Activated gamma-delta T cell (primary cell): ENCODE measurements around the gene THRB.

Experiments used
- DNase-seq: peaks from one replicate; lab custom pipeline; 2025; lab: John Stamatoyannopoulos, UW

The THRB gene

GRCh38 chr3:24512564-24513197 lies 18.0 kb upstream of the THRB start:
- no peak for DNase-seq

DNA sequence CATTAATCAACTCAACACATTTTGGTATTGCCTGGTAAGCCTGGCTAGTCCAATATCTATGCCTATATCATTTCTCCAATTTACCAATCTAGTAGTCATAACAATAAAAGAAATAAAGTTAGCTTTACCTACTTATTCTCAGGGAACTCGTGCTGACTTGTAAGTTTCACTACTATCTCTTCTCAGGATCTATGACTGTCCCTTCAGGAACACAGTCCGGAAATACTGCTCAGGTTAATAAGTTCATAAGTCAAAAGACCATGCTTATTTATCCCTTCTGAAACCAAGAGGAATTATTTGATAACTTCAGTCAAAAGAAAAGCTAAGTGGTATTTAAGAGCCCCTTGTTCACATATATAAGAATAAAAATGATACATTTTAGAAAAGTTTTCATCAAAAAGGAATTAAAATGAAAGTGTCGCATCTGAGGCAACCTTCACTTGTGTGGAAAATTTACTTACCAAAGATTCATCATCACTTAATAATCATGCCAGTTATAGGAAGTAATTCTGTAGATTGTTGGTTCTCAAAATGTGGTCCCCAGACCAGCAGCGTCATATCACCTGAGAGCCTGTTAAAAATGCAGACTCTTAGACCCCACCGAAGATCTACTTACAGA lies 15.5 kb upstream of the THRB start:
- no peak for DNase-seq

DNA sequence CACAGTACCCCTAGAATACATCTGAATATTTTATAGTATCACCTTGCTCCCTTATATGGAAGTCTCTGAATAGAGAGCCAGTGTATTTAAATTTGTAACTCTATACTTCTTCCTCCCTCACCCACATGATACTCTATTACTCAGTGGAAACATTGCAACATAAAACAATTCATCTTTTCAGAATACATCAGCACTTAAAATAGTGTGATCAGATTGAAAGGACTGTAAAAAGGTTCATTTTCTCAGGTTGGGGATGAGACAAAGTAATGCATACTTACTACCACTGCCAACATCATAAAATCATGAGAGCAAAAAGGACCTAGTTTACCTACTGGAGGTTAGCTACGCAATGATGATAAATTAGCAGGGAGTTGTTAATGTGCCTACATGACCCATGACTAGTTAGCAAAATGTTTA lies 13.8 kb upstream of the THRB start:
- no peak for DNase-seq

GRCh38 chr3:24507776-24508422 lies 13.2 kb upstream of the THRB start:
- no peak for DNase-seq

- no peak for DNase-seq
These were observed 12.5 kb upstream of the THRB start for GRCh38 chr3:24506966-24507775.

GRCh38 chr3:24505691-24506550 lies 11.3 kb upstream of the THRB start:
- no peak for DNase-seq

- no peak for DNase-seq
These were observed 10.1 kb upstream of the THRB start for GRCh38 chr3:24504772-24505171.

GRCh38 chr3:24503616-24504113 lies 9.0 kb upstream of the THRB start:
- DNase-seq, result no peak

- no peak for DNase-seq
These were observed 8.0 kb upstream of the THRB start for GRCh38 chr3:24502690-24503089.

DNA sequence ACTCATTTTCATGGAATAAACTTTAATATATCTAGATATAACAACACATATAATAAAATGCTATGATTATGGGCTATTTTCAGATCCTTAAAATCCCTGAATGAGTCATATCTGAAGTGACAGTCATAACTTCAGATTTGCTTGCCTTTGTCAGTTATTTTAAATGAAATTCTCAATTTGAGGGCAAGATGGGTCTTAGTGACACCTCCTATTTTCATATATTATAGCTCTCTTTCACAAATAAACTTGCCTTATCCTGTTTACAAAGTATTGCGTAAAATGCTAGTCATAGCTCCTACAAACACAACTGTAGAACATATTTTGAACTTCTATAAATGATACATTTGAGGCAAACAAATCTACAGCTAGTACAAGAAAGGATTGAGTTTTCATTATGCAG lies 6.2 kb upstream of the THRB start:
- DNase-seq, result no peak

DNA sequence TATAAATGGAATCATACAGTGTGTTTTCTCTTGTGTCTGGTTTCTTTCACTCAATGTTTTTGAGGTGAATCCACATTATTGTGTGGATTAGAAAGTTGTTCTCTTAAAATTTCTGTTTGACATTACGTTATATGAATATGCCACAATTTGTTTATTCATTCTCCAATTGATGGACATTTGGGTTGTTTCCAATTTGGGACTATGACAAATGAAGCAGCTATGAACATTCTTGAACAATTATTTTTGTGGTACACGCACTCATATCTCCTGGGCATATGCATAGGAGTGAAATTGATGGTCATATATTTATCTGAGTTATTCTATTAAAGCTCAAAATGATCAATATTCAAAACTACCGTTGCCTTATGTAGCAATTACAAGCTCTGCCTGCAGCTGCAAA lies 5.3 kb upstream of the THRB start:
- DNase-seq, result no peak

GRCh38 chr3:24498796-24499195 lies 4.1 kb upstream of the THRB start:
- no peak for DNase-seq

DNA sequence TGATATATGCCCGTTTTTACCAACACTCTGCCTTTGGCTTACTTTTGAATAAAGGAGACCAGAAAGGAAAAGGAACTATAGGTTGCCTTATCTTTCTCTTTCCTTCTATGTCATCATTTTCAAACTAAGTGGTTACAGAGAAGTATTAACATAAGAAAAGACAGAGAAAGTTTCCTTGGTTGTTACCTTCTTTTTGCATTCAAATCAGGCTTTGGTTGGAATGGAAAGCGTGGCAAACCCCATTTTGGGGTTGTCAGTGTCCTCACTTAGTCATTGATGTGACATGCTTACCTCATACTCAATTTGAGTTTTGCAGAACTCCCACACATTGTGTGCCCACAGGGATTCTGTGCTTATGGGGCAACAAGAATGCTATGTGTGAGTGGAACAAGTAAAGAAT lies 3.7 kb upstream of the THRB start:
- DNase-seq, result no peak

- DNase-seq, result no peak
These were observed 3.3 kb upstream of the THRB start for GRCh38 chr3:24497942-24498341.

DNA sequence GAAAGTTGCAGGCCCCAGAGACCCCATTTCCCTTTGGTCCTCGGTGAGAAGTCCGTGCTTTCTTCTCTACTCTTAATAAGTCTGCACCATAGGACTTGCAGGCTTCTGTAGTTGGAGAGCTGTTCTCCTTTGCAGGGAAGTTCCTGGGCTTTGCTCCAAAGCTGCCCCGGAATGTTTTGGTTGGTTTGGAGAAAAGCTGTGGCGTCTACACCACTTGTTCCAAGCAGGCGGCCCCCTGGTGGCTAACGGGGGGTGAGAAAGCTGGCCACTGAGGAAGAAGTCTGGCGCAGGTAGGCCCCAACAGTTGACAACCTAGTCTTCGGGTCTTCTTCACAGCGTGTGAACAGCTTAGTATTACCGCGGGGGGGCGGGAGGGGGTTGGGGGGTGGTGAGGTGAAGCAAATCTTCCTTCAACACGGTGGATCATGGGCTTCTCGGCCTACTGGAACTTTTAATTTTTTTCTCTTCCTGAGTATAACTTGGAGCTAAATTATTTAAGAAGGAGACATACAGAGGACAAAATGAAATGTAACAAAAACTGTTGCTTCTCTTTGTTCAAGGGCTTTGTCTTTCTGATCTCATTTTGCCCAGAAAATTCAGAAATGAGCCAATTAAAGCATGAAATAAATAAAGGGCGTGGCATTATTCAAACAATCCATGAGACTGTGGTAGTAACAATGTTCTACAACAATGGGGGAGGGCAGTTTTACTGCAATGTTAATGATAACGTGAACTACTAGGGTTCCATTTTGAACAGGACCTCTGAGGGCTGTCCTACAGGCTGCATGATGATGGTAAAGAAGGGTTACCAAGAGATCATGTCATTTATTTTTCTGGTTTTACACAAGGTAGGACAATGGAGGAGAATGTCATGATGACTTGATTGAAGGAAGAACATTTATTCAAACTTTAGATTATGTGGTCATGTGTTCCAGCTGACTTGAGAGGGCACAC lies 2.2 kb upstream of the THRB start:
- DNase-seq, result no peak

DNA sequence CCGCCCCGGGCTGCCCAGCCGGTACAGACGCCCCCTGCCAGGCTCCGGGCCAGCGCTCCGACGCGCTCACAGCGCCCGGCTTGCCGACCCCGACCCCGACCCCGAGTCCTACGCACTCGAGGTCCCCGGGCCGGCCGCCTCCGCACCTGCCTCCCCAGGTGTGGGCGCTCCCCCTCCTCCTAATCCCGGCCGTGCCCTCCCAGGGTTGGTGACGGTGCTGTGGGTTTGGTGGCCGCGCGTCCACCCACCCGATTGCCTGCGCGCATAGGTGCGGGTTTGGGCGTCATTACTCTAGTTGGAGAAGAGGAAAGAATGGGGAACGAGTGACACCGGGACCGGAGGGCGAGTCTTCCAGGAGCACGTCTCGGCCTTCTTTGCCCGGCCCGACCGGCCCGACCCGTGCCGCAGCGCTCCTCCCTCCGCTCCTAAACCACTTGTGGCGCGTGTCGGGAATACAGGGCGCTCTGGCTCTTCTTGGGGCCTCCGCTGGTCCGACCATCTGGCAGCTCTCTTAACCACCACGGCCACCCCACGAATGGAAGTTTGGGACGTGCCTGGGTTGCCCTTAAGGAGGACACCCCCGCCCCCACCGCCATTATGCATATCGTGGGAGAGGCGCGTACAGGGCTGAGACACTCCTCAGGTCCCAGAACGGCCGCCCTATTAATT lies 810 bp upstream of the THRB start:
- no peak for DNase-seq

DNA sequence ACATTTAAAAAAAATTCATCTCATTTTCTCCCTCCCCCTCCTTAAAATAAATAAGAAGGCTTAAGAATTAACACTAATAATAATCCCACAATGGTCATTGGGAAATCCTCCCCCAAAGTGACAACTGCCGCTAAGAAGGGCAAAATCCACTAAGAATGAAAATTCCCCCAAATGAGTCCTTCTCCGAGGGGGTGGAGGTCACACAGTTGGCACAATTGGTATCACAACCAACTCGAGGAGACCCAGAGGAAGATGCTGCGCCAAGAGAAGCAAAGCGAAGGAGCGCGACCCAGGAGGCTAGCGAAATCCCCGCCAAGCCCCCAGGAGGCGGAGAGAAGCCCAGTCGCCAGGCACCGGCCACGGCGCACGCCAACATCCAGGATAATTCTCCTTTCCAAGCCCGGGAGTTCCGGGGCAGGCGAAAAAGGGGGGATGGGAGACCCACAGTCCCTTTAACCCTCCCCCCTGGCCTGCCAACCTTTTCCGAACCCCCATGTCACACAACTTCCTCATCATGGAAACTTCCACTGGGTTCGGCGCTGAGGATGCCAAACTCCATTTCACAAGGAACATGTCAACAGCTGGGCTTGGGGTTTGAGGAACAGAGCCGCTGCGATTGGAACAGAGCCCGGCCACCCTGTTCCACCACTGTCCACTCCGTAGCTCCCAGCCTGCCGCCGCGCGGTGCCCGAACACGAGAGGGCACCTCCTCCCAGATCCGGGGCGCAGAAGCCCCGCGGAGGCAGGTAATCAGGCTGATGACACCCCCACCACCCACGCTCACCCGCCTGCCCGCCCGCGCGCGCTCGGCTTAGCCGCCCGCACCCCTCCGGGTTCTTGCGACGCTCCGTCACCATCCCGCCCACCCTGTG lies 668 bp downstream of the THRB start:
- DNase-seq, result no peak

GRCh38 chr3:24492971-24493551 lies 1.6 kb downstream of the THRB start:
- no peak for DNase-seq
